Spleen (tissue), 11 donors: ENCODE data around the gene TCP10L. TPM values are rescaled to one million over a fixed set of nuclear protein-coding genes. Genes with fewer than 3 reads are reported as not detected.

Source experiments
- DNase-seq: peaks from one replicate; pipeline ENCODE4 v3.0.0-alpha.2; 2020
- H3K27ac ChIP-seq, 8 donors: fragments of 200-600 bp; sonication (generic) in 7 of 8; 1 replicate in 4 of 8; 2 replicates in 4 of 8; pipeline versions ENCODE4 v1.5.0 to v1.8.0; 2016 to 2021; ENCODE audit warnings: inconsistent platforms in 4 of 8, mild to moderate bottlenecking in 4 of 8, moderate library complexity in 1 of 8
- H3K27me3 ChIP-seq, 7 donors: fragments of 200-600 bp; sonication (generic) in 6 of 7; replicated peaks in 1 of 7; 1 replicate in 4 of 7; 2 replicates in 3 of 7; pipeline versions ENCODE4 v1.5.0 to v1.8.0; 2016 to 2021; ENCODE audit warnings: inconsistent platforms in 3 of 7, mild to moderate bottlenecking in 1 of 7
- H3K36me3 ChIP-seq, 6 donors: fragments of 200-600 bp; sonication (generic) in 5 of 6; 1 replicate in 4 of 6; 2 replicates in 2 of 6; pipeline versions ENCODE4 v1.5.0 to v1.8.0; 2016 to 2021; ENCODE audit warnings: inconsistent platforms in 2 of 6
- H3K4me1 ChIP-seq, 6 donors: fragments of 200-600 bp; sonication (generic) in 5 of 6; 1 replicate in 3 of 6; 2 replicates in 3 of 6; pipeline versions ENCODE4 v1.5.0 to v1.8.0; 2016 to 2021; ENCODE audit warnings: inconsistent platforms in 3 of 6
- H3K4me3 ChIP-seq, 8 donors: fragments of 200-600 bp; sonication (generic) in 7 of 8; 1 replicate in 4 of 8; 2 replicates in 4 of 8; pipeline versions ENCODE4 v1.5.0 to v1.8.0; 2016 to 2021; ENCODE audit warnings: inconsistent platforms in 4 of 8, mild to moderate bottlenecking in 4 of 8, moderate library complexity in 2 of 8
- H3K9me3 ChIP-seq, 8 donors: fragments of 200-600 bp; sonication (generic) in 7 of 8; 1 replicate in 4 of 8; 2 replicates in 4 of 8; pipeline versions ENCODE4 v1.5.0 to v1.8.0; 2016 to 2021; ENCODE audit warnings: inconsistent platforms in 4 of 8
- POLR2A ChIP-seq, 3 donors: fragments of 450-650 bp; IDR thresholded peaks; one replicate each; pipeline ENCODE4 v1.5.1; 2017; ENCODE audit warnings: antibody characterized with exemption in 3 of 3, mild to moderate bottlenecking in 1 of 3
- POLR2AphosphoS5 ChIP-seq, 3 donors: sonication (generic); formaldehyde crosslinking; IDR thresholded peaks; one replicate each; pipeline ENCODE4 v1.5.1; 2017; ENCODE audit warnings: antibody characterized with exemption in 3 of 3
- WGBS, 5 donors: extraction: QIAGEN DNeasy Blood & Tissue Kit in 3 of 5; methylation state at CpG; one replicate each; pipeline versions ENCODE4 v1.1.5 to v1.1.7; 2013 to 2018; 5-methylcytosine and 5-hydroxymethylcytosine counted together
- intact Hi-C: fragments of 100-400 bp; cut with DNase I; formaldehyde crosslinking; loops from one replicate; pipeline ENCODE4 v1.15.0; 2023; ENCODE audit warnings: low total_unique reads
- polyA plus RNA-seq, 3 donors: library from polyadenylated mRNA; stranded (reverse); fragments of 200-250 nt; gene quantifications; one replicate each; pipeline ENCODE4 v1.2.1, GENCODE V29; 2013
- total RNA-seq, 7 donors: library from RNA; depleted of rRNA in 3 of 7; stranded (reverse); fragments of >200 nt in 3 of 7; fragmentation: NEBNext Ultra II Directional in 4 of 7; extraction: Animal tissue kit (Norgen Biotek cat#: 25700) in 4 of 7; gene quantifications; one replicate each; pipeline versions ENCODE4 v1.1.0 to v1.2.1, GENCODE V29; 2016 to 2021
- TF ChIP-seq, protein P1 (sequence below), 11 experiments: fragments of 200-600 bp in 7 of 11; fragments of 450-650 bp in 4 of 11; sonication (generic) in 4 of 11; IDR thresholded peaks in 8 of 11; conservative IDR thresholded peaks in 3 of 11; 1 replicate in 7 of 11; 2 replicates in 4 of 11; pipeline versions ENCODE4 v1.4.0 to v1.8.0; 2016 to 2021; ENCODE audit warnings: antibody characterized with exemption in 11 of 11, inconsistent platforms in 4 of 11, mild to moderate bottlenecking in 1 of 11
- donor health status: healthy with polysubstance abuse.
- donor health status: DM: no; HTN: no; CAD: no; lungs with moderate emphysema.
- donor health status: DM: no; HTN: no; CAD: no.
- donor health status: Bipolar disorder and iron deficiency.
- donor health status: healthy.
- donor health status: DM: no; HTN: no; CAD: no.
- donor health status: DM: yes; HTN: yes; CAD: no.

The TCP10L gene
- total and polyA plus RNA-seq, 10 donors: 0.42 to 1.6 (median 0.64) TPM; not detected in 2

- TF ChIP-seq, protein P1, sequence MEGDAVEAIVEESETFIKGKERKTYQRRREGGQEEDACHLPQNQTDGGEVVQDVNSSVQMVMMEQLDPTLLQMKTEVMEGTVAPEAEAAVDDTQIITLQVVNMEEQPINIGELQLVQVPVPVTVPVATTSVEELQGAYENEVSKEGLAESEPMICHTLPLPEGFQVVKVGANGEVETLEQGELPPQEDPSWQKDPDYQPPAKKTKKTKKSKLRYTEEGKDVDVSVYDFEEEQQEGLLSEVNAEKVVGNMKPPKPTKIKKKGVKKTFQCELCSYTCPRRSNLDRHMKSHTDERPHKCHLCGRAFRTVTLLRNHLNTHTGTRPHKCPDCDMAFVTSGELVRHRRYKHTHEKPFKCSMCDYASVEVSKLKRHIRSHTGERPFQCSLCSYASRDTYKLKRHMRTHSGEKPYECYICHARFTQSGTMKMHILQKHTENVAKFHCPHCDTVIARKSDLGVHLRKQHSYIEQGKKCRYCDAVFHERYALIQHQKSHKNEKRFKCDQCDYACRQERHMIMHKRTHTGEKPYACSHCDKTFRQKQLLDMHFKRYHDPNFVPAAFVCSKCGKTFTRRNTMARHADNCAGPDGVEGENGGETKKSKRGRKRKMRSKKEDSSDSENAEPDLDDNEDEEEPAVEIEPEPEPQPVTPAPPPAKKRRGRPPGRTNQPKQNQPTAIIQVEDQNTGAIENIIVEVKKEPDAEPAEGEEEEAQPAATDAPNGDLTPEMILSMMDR (IDR thresholded peaks at IDR 0.05 in 8 of 11, conservative IDR thresholded peaks at IDR 0.05 in 3 of 11): no peak
- TF ChIP-seq POLR2AphosphoS5 (IDR thresholded peaks at IDR 0.05): no peak
- TF ChIP-seq POLR2A (IDR thresholded peaks at IDR 0.05): no peak
- DNase-seq: no peak
- H3K27me3 ChIP-seq: no peaks in the 10 kb centered on the region
- H3K27ac ChIP-seq: no peak overlapping the region
- no peak overlapping the region for H3K4me3 ChIP-seq
- intact Hi-C loops: no loop called here
- no peaks in the 10 kb centered on the region for H3K9me3 ChIP-seq
- 83 to 91% (median 88%) methylated on average over 5 of the region's 5 CpGs for WGBS, 5 donors
- peaks cover 0 to 37% (median 26%) of the 10 kb centered on the region in 6 donors for H3K4me1 ChIP-seq
- peaks cover 0 to 62% (median 48%) of the 10 kb centered on the region in 6 donors for H3K36me3 ChIP-seq
Measured at GRCh38 chr21:32608851-32609250, 23.5 kb upstream of the TCP10L start.

- TF ChIP-seq POLR2AphosphoS5 (IDR thresholded peaks at IDR 0.05): no peak
- TF ChIP-seq POLR2A (IDR thresholded peaks at IDR 0.05): no peak
- TF ChIP-seq, protein P1 (IDR thresholded peaks at IDR 0.05 in 8 of 11, conservative IDR thresholded peaks at IDR 0.05 in 3 of 11): no peak
- H3K9me3 ChIP-seq: no peaks in the 10 kb centered on the region
- peaks cover 0 to 14% (median 6%) of the 10 kb centered on the region in 6 donors for H3K4me1 ChIP-seq
- 90 to 95% (median 93%) methylated on average over 8 of the region's 8 CpGs for WGBS, 5 donors
- no peak overlapping the region for H3K27ac ChIP-seq
- intact Hi-C loops: no loop called here
- no peak for DNase-seq
- no peak overlapping the region for H3K4me3 ChIP-seq
- peaks cover 0 to 93% (median 74%) of the 10 kb centered on the region in 6 donors for H3K36me3 ChIP-seq
- H3K27me3 ChIP-seq: no peaks in the 10 kb centered on the region
Measured at GRCh38 chr21:32605469-32605868, 20.1 kb upstream of the TCP10L start.

DNA sequence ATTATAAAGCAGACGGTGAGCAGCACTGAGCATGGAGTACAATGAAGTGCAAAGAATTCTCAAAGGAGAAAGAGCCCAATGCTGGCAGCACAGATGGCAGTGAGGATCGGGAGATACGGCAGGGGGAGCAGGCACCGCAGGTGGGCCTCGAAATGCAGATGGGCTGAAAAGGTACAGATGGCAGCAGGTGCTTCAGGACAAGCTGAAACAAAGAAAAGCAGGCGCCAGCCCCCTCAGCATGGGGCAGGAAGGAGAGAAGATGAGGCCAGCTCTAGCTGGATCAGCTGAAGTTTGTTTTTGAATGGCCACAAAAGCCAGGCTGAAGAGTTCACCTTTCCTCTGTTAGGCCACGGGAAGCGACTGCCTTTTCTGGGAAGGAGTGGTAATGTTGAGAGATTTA lies 19.1 kb upstream of the TCP10L start:
- Histone ChIP-seq H3K4me1 (peaks cover 0 to 4% (median 0%) of the 10 kb centered on the region in 6 donors), H3K27ac (no peak overlapping the region), H3K9me3 (no peaks in the 10 kb centered on the region), H3K36me3 (peaks cover 0 to 97% (median 76%) of the 10 kb centered on the region in 6 donors), H3K4me3 (no peak overlapping the region), H3K27me3 (no peaks in the 10 kb centered on the region)
- WGBS, 5 donors: 85 to 94% (median 89%) methylated on average over 8 of the region's 8 CpGs
- intact Hi-C loops: loop anchor here (5.0 kb wide), 1 partner anchor 202 kb away; no protein-coding TSS in a partner anchor
- DNase-seq: peak; percentile 41
- TF ChIP-seq, protein P1 (IDR thresholded peaks at IDR 0.05 in 8 of 11, conservative IDR thresholded peaks at IDR 0.05 in 3 of 11): no peak
- TF ChIP-seq POLR2AphosphoS5 (IDR thresholded peaks at IDR 0.05) (no peak), POLR2A (IDR thresholded peaks at IDR 0.05) (no peak)

DNA sequence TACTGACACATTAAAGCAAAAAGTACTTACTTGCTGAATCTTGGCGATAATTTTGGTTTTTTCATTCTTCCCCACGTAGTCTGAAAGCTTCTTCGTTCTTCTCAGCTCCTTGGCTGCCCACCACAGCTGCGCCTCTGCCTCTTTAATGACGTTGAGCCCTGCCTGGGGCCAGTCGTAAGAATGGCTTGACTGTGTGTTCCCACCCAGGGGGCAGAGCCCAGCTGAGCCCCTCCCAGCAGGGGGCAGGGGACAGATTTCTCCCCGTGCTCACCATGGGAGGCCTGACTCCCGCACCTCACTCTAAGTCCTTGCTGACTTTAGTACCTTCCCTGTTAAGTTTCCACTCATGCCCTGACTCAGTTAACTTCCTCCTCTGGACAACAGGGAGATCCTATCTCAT lies 17.8 kb upstream of the TCP10L start:
- Histone ChIP-seq H3K4me1 (no peaks in the 10 kb centered on the region), H3K27ac (no peak overlapping the region), H3K9me3 (no peaks in the 10 kb centered on the region), H3K4me3 (no peak overlapping the region), H3K27me3 (no peaks in the 10 kb centered on the region), H3K36me3 (peaks cover 0 to 97% (median 71%) of the 10 kb centered on the region in 6 donors)
- 78 to 92% (median 89%) methylated on average over 8 of the region's 8 CpGs for WGBS, 5 donors
- intact Hi-C loops: loop anchor here (5.0 kb wide), 1 partner anchor 201 kb away; no protein-coding TSS in a partner anchor
- no peak for DNase-seq
- no peak for TF ChIP-seq POLR2AphosphoS5 (IDR thresholded peaks at IDR 0.05)
- TF ChIP-seq POLR2A (IDR thresholded peaks at IDR 0.05): no peak
- TF ChIP-seq, protein P1 (IDR thresholded peaks at IDR 0.05 in 8 of 11, conservative IDR thresholded peaks at IDR 0.05 in 3 of 11): no peak
